Progenitor cell of endocrine pancreas (in vitro differentiated cells): ENCODE results near the gene C19orf38. TPM values are rescaled to one million over a fixed set of nuclear protein-coding genes. Genes with fewer than 3 reads are reported as not detected.
A peak's percentile ranks its signal among the peaks of the same experiment; 100 is the strongest.

Experiments used
- DNase-seq: peaks from one replicate; pipeline ENCODE4 v3.0.0; 2021; ENCODE audit warnings: low spot score; ENCODE audit not compliant: unreplicated experiment
- H3K27ac Mint-ChIP-seq: 2 replicates; pipeline ENCODE4 v1.8.0; 2021; ENCODE audit warnings: mild to moderate bottlenecking, moderate library complexity, mixed read lengths
- H3K27me3 Mint-ChIP-seq: 2 replicates; pipeline ENCODE4 v1.8.0; 2021; ENCODE audit warnings: mixed read lengths
- H3K36me3 Mint-ChIP-seq: 2 replicates; pipeline ENCODE4 v1.8.0; 2022; ENCODE audit warnings: mixed read lengths; ENCODE audit not compliant: insufficient read depth
- H3K4me1 Mint-ChIP-seq: 2 replicates; pipeline ENCODE4 v1.8.0; 2021; ENCODE audit warnings: low read depth, mixed read lengths
- H3K4me3 Mint-ChIP-seq: 2 replicates; pipeline ENCODE4 v1.8.0; 2021; ENCODE audit warnings: low read depth, mild to moderate bottlenecking, moderate library complexity, mixed read lengths
- H3K9me3 Mint-ChIP-seq: 2 replicates; pipeline ENCODE4 v1.8.0; 2021; ENCODE audit warnings: low read depth, mixed read lengths
- total RNA-seq: library from RNA; stranded (reverse); gene quantifications from 2 replicates; pipeline ENCODE4 v1.2.1, GENCODE V29; 2021
- TF ChIP-seq, protein P1 (sequence below): fragments of 200-600 bp; sonication (generic); IDR thresholded peaks from one replicate; pipeline ENCODE4 v1.5.0; 2021; ENCODE audit warnings: antibody characterized with exemption, mild to moderate bottlenecking; ENCODE audit not compliant: unreplicated experiment

The C19orf38 gene
- total RNA-seq, 1 donor from 2014 or later, result 0.31 TPM

DNA sequence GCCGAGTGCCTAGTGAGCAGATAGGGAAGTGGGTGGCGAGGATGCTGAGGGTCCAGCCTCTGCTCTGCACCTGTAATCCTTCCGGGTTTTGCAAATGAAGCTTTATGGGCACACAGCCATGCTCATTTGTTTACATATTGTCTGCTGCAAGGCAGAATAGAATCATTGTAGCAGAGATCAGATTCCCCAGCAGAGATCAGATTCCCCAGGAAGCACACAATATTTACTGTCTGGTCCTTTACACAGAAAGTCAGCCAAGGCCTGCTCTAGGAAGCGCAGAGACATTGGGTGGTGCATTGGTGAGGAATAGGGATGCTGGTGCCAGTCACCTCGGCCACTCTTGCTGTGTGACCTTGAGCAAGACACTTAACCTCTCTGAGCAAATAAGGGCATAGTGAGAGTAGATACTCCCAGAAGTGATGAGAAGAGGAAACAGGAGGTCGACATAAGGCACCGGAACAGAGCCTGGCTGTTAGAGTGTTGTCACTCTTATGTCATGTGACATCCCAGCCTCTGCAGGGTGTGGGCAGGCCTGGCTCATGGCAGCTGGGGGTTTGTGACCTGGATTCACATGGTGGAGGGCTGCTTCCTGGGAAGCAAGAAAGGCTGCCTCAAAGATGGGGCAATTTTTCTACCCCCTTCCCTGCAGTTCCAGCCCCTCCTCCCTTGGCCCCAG, 48.8 kb downstream of the C19orf38 start:
- Mint-ChIP-seq H3K27ac (peak overlapping the region; percentile 76), H3K27me3 (no peaks in the 10 kb centered on the region), H3K9me3 (no peaks in the 10 kb centered on the region), H3K4me3 (no peak overlapping the region), H3K36me3 (no peaks in the 10 kb centered on the region), H3K4me1 (peaks cover 15% of the 10 kb centered on the region)
- TF ChIP-seq, protein P1, sequence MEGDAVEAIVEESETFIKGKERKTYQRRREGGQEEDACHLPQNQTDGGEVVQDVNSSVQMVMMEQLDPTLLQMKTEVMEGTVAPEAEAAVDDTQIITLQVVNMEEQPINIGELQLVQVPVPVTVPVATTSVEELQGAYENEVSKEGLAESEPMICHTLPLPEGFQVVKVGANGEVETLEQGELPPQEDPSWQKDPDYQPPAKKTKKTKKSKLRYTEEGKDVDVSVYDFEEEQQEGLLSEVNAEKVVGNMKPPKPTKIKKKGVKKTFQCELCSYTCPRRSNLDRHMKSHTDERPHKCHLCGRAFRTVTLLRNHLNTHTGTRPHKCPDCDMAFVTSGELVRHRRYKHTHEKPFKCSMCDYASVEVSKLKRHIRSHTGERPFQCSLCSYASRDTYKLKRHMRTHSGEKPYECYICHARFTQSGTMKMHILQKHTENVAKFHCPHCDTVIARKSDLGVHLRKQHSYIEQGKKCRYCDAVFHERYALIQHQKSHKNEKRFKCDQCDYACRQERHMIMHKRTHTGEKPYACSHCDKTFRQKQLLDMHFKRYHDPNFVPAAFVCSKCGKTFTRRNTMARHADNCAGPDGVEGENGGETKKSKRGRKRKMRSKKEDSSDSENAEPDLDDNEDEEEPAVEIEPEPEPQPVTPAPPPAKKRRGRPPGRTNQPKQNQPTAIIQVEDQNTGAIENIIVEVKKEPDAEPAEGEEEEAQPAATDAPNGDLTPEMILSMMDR, result no peak
- no peak for DNase-seq

DNA sequence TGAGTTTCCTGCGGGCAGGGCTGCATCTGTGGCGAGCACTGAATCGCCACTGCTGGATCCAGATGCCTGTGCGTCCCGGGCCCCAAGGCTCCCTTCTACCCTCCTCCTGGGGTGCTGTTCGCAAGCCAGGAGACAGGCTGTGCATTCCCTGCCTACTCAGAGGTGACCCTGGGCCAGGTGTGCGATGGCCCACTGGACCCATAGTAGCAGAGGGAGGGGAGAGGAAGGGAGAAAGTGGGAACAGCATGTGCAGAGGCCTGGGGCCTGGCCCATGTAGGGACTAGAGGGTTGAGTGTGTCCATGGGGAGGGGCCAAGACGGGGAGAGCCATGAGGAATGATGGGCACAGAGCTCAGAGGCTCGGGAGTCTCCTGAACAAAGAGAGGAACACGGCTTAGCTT, 50.4 kb downstream of the C19orf38 start:
- Mint-ChIP-seq H3K27me3 (no peaks in the 10 kb centered on the region), H3K4me3 (no peak overlapping the region), H3K36me3 (peaks cover 5% of the 10 kb centered on the region), H3K27ac (peak overlapping the region; percentile 45), H3K4me1 (peaks cover 12% of the 10 kb centered on the region), H3K9me3 (peaks cover 6% of the 10 kb centered on the region)
- TF ChIP-seq, protein P1, result no peak
- DNase-seq, result no peak

DNA sequence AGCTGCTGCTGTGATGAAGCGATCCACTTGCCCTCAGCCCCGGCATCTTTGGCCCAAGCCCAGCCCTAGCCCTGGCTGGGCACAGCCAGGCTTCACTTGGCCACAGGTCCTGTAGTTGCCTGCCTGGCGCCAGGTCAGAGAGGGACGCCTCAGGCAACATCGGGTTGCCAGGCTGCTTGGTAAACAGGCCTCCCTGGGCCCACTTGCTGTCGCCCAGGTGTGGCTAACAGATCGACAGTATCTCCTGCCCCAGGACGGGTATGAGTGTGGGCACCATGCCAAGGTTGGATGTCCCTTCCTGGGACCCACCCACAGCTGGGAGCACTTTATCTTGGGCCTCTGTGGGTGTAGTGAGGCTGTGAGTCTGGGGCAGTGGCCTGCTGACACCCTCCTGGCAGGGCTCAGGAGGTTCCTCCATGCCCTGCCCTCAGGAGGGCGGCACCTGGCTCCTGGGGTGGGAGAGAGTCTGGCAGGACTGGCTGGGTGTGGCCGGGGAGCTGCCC, 51.0 kb downstream of the C19orf38 start:
- Mint-ChIP-seq H3K4me1 (peaks cover 10% of the 10 kb centered on the region), H3K36me3 (peaks cover 7% of the 10 kb centered on the region), H3K27me3 (no peaks in the 10 kb centered on the region), H3K27ac (no peak overlapping the region), H3K4me3 (no peak overlapping the region), H3K9me3 (peaks cover 6% of the 10 kb centered on the region)
- DNase-seq, result no peak
- TF ChIP-seq, protein P1, result no peak

DNA sequence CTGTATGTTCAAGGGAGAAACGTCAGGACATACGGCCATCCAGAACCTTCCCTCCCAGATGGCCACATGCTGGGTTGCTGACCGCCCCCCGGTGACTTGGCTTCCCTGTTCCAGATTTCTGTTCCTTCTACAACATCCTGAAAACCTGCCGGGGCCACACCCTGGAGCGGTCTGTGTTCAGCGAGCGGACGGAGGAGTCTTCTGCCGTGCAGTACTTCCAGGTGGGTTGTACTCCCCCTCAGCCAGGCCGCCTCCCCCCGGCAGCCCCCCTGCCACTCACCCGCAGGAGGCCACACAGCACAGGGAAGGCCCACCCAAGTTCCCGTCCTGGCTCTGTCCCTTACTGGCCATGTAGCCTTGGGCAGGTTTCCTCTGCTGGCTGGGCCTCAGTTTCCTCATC, 59.7 kb downstream of the C19orf38 start:
- no peak for DNase-seq
- TF ChIP-seq, protein P1, result no peak
- Mint-ChIP-seq H3K36me3 (peaks cover 12% of the 10 kb centered on the region), H3K27ac (no peak overlapping the region), H3K27me3 (no peaks in the 10 kb centered on the region), H3K4me1 (no peaks in the 10 kb centered on the region), H3K4me3 (no peak overlapping the region), H3K9me3 (peaks cover 3% of the 10 kb centered on the region)

DNA sequence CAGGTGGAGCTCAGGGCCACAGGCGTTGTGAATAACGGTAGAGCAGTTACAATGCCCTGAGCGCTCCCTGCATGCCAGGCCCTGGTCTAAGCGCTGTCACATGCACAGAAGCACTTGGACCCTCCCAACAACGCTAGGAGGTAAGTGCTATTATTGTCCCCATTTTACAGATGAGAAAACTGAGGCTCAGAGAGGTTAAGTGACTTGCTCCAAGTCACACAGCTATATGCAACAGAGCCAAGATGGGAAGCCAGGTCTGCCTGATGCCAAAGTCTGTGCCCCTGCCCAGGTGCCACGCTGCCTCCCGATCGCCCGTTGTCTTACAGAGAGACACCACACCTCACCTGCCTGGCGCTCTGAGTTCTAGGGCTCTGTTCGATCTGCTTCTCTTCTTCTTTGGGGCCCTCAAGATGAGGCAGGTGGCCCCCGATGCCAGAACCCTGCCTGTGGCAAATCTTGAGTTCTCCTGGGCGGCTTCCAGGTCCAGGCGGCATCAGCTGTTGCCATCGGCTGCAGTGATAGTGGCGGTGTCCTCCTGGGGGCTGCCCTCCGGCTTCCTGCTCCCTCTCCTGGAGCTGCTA, 60.3 kb downstream of the C19orf38 start:
- no peak overlapping the region for H3K4me3 Mint-ChIP-seq
- H3K27ac Mint-ChIP-seq, result no peak overlapping the region
- TF ChIP-seq, protein P1, result no peak
- H3K4me1 Mint-ChIP-seq, result no peaks in the 10 kb centered on the region
- no peaks in the 10 kb centered on the region for H3K9me3 Mint-ChIP-seq
- H3K27me3 Mint-ChIP-seq, result no peaks in the 10 kb centered on the region
- peaks cover 9% of the 10 kb centered on the region for H3K36me3 Mint-ChIP-seq
- DNase-seq, result no peak
